NCI-H82 (cell line): ENCODE results near the gene CEBPA.

Source experiments
- DNase-seq: peaks from one replicate; lab custom pipeline; 2025; lab: John Stamatoyannopoulos, UW

CEBPA gene

DNA sequence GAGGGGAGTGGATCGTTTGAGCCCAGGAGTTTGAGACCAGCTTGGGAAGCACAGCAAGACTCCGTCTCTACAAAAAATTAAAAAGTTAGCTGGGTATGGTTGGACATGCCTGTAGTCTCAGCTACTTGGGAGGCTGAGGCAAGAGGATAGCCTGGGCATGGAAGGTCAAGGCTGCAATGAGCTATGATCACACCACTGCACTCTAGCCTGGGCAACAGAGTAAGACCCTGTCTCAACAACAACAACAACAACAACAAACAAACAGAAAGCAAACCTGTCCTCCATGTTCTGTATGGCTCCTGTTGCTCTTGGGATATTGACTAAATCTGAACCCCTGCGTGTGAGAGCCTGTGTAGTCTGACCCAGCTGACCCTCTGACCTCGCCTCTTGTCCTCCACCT is 14.9 kb downstream of the CEBPA start:
- no peak for DNase-seq

DNA sequence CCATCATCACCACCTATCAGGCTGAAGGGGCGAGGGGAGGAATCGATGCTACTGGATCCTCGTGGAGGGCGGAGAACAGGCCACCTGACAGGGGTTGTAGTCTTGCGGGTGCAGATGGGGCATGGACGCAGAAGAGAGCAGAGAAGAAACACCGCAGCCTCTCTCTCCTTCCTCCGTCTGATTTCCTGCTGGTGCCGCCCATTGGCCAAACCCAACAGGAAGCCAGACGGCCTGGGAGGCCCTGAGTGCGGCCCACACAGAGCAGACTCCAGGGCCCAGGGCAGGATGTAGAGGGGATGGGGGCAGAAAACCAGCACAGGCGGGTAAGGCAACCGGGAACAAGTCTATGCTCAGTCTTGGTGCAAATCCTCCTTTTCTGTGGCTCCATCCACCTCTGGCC is 15.4 kb downstream of the CEBPA start:
- no peak for DNase-seq

DNA sequence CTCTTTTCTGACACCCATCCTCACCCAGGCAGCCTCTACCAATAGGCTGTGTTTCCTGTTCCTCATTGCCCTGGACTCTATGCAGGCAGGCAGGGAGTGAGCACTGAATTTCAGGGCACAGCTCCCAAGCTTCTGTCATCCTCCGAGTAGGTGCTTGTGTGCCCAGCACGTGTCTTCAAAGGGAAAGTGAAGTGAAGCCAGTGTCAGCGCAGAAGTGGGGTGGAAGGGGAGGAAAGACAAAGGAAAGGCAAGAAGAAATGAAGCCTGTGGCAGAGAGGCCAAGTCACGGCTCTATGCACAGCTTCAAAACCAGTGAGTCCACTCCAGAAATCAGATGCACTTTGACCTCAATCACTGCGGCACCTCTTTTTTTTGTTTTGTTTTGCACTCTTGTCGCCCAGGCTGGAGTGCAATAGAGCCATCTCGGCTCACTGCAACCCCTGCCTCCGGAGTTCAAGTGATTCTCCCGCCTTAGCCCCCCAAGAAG is 16.9 kb downstream of the CEBPA start:
- no peak for DNase-seq

DNA sequence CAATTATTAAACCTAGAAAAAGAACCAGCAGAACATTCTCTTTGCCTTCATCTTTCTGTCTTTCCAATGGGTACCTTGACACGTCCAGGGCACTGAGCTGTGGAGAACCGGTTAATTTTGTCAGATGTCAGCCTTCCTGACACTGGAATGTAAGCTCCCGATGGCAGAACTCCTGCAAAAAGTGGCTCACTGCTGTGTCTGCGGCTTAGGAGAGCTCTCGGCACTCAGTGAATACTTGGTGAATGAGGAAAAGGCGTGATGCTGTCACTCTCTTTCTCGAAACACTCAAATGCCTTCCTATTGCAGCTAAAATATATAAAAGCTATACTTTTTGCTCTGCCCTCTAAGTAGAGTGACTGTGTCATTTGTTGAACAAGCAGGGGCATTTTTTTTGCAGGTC is 17.6 kb downstream of the CEBPA start:
- DNase-seq, result no peak

DNA sequence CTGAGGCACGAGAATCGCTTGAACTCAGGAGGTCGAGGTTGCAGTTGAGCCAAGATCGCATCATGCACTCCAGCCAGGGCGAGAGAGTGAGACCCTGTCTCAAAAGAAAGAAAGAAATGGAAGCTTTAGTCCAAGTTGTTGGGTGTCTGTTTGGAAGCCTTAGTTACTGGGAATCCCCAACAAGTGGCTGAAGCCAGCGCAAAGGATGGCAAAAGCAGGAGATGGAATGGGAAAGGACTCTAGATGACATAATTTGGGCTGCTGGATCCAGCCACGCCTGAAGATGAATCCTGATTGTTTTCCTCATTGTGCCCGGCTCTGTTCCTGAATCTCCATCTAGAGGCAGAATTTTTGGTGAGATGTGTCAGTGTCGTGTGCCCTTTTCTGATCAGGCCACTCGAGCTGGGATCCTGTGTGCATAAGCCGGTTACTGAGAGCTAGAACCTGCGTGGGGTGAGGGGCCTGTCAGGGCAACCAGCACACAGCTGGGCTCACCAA is 18.1 kb downstream of the CEBPA start:
- DNase-seq, result no peak

DNA sequence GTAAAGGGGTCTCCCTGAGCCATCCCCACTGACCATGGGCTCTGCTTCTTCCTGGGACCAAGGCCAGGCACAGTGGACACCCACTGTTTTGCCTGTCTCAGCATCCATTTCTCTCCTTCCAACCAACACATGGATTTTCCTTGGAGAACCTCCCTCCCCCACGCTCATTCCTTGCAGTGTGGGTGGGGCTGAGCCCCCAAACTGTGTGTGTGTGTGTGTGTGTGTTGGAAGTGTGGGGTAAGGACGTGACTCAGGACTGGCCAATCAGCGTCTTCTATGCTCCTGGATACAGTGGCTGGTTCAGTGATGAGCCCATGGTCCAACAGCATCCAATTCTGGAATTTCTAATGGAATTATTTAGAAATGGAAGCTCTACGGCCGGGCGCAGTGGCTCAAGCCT is 18.7 kb downstream of the CEBPA start:
- DNase-seq, result no peak

DNA sequence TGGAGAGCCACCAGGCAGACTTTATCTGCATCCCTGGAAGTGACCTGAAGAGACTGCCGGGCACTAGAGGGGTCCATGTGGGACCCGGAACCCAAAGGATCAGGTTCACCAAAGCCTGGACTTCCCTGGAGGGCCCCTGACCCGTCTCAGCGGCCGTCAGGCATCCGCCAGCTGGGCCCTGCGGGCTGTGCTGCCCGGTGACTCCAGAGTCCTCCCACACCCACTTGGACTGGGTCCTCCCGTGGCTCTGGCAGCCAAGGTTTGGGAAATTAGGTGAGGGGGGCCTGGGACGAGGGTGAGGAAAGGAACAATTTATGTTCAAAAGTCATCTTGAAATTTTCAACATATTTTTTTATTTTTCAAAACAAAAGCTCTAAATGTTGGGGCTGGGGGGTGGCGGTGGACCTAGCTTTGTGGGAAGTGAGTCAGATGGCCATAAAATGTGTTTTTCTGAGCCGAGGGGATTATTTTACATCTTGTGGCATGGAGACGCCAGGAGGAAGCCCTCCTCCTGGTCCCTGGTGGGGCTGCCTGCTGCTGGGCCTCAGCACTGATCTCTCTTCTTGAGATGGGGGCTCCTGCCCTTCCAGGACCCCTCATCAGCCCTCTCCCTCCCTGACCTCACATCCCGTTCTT is 20.2 kb downstream of the CEBPA start:
- no peak for DNase-seq

DNA sequence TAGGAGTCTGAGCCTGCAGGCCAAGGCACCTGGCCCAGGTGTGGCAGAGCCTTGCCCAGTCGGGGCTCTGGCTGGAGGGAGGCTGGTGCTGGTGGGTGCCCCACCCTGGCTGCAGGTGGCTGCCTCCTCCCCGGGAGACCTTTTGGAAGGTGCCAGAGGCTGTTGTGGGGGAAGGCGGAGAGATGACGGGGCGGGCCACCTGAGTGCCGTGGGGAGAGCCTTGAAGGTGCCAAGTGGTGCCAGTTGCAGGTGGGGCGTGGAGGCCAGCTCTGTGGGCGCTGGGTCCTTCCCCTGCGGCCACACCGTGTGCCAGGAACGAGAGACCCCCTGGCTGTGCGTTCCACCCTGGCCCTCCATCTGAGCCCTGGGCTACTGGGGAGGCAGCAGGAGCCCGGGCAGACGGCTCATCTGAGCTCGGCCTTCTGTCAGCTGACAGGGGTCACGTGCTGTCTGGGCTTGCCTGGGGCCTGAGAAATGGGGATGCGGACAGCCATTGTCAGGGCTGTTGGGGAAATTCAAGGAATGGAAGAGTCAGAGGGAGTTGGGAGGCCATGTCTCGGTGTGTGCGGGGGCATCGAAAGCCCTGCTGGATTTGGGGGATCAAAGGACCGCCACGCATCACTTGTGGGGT is 20.9 kb downstream of the CEBPA start:
- DNase-seq, result no peak

DNA sequence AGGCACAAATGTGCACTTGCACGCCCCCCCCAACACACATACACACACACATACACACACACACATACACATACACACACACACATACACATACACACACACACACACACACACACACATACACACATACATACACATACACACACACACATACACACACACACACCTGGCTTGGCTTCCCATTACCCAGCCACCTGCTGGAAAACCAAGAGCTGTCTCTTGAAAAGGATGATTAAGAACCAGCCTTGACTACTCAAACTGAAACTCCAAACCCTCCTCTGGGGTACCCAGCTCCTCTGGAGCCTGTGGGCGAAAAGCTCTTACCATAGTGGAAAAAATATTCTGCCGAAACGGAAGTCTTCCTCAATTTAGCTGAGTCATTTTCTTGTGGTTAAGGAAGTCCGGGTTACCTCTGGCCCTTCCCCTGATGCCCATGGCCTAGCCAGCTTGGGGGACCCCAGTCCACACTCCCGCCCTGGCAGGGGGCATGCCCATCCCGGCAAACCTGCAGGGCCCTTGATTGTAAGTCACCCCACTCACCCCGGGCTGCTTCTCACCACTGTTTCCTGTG is 21.9 kb downstream of the CEBPA start:
- no peak for DNase-seq

DNA sequence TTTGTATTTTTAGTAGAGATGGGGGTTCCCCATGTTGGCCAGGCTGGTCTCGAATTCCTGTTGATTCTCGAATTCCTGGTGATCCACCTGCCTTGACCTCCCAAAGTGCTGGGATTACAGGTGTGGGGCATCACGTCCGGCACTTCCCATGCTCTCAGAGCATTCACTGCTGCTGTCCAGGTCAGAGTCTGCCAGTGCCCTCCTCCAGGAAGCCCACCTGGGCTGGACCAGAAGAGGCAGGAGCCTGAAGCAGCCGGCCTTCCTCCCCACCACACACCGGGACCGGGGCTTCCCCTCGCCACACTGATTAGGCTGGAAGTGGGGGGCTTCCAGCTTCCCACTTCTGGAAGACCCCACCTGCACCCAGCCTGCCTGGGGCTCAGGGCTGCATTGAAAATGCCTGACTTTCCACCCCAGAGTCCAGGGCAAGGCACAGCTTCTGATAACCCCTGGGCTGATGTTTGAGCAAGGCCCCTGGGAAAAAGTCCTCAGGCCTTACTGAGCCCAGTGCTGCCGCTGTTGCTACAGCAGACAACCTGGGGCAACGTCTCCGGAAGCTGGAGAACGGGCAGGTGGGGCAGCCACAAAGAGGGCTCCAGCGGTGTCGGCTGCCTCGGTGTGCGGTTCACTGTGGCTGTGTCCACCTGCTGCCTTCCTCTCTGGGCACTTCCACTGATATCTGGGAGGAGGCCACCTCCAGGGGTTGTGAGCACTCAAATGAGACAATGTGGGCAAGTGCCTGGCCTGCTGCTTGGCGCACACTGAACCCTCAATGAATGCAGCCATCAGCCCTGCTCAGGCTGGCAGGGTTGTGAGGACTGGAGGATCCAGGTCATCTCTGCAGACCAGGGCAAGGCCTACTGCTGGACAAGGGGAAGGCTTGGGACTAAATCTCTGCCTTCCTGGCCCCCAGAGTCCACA is 22.6 kb downstream of the CEBPA start:
- no peak for DNase-seq

DNA sequence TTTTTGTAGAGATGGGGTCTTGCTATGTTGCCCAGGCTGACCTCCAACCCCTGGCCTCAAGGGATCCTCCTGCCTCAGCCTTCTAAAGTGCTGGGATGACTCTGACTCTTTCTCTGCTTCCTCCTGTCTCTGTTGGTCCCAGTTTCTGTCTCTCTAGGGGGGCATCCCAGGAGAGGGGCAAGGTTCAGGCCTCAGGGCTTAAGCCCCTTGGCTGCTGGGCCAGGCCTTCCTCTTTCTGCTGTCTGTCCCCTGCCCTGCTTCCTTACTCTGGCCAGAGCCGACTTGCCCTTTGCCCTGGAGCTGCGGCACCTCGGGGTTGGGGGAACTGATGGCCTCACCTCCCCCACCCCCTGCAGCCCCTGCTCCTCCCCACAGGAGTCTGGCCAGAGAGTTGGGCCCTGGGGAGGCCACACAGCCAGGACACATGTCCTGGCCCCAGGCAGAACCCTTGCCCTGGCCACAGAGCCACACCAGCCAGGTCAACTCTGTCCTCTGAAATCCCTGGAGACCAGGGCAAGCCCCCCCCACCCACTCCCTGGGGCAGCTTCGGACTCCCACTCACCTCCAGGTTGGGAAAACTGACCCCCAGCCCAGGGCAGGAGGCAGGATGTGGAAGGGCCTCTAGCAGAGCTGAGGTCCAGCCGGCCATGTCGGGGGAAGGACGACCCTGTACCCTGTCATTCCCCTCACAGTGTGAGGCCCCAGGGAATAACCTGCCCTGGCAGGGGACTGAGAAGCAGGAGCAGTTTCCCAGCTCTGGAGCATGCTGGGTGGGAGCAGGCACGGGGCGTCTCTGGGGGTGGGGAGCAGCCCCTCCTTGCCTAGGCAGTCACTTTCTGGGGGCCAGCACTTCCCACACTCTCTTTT is 23.7 kb downstream of the CEBPA start:
- DNase-seq, result no peak

DNA sequence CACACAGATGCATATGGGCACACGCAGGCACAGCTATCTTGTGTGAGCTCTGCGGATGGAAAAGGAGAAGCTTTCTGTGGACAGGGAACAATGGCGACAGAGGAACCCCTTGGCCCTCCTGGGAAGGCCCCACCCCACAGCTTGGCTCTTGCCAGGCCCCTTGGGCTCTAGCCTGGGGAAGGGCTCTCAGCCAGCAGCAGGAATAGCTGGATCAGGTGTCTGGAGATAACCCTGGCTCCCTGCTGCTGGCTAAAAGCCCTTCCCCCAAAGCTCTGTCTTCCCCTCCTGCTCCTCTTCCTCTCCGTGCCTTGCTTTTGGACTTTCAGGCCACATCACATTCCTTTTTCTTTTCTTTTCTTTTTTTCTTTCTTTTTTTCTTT is 24.3 kb downstream of the CEBPA start:
- DNase-seq, result no peak

DNA sequence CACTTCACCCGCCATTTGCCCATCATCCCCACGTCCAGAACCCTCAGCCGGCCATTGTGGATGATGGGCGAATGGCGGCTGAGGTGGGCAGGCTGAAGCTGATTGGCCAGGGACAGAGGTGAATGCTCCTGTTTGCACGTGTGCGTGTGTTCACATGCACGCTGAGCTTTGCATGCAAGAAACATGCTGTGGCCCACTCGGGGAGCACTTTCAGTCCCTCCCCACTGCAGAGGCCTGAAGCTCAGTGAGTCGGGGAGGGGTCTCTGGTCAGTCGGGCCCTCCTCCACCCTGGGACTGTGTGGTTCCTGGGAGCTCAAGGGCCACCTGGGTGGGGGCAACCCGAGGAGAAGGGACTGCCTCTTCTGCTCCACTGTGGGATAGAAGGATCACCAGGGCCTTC is 24.9 kb downstream of the CEBPA start:
- DNase-seq, result no peak

DNA sequence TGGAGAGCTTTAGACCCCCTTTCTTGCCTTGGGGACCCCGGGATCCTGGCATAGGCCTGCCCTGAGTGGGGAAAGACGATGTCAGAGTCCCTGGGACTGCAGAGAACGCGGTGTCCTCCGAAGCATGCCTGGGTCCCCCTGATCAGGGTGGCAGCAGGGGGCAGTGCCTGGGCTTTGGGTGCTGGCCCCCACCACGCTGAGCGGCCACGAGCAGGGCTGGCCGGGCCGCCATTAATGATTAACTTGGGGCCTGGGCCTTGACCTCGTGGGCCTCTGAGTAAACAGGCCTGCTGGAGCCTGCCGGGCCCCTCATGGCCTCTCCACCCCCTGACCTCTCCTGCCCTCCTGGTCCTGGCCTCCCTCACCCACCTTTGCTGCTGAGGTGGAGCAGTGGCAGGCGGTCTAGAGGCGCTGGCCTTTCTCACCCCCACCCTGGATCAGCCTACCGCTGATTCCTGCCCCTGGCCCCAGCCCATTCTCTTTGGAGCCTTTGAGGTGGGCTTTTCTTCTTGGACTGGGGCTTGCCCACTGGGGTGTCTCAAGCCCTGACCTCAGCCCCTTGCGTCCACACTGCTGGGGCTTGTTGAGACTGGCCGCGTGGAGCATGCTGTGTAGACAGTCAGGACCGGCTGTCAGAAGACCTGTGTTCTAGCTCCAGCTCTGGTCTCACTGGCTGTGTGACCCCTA is 26.3 kb downstream of the CEBPA start:
- DNase-seq, result no peak

DNA sequence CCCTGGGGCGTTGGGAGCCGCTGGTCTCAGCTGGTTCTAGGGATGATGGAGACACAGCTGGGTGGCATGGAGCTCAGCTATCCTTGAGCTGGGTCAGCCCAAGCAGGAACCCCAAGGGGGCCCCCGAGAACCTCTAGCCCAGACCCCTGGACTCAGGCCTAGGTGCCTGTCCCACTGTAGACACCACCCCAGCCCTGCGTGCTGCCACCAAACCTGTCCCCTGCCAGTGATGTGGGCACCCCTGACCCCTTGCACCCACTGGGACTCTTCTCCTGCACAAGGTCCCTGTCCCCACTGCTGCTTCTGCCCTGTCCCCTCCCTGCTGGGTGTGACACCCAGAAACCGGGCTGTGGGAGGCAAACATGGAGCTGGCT is 26.8 kb downstream of the CEBPA start:
- no peak for DNase-seq

DNA sequence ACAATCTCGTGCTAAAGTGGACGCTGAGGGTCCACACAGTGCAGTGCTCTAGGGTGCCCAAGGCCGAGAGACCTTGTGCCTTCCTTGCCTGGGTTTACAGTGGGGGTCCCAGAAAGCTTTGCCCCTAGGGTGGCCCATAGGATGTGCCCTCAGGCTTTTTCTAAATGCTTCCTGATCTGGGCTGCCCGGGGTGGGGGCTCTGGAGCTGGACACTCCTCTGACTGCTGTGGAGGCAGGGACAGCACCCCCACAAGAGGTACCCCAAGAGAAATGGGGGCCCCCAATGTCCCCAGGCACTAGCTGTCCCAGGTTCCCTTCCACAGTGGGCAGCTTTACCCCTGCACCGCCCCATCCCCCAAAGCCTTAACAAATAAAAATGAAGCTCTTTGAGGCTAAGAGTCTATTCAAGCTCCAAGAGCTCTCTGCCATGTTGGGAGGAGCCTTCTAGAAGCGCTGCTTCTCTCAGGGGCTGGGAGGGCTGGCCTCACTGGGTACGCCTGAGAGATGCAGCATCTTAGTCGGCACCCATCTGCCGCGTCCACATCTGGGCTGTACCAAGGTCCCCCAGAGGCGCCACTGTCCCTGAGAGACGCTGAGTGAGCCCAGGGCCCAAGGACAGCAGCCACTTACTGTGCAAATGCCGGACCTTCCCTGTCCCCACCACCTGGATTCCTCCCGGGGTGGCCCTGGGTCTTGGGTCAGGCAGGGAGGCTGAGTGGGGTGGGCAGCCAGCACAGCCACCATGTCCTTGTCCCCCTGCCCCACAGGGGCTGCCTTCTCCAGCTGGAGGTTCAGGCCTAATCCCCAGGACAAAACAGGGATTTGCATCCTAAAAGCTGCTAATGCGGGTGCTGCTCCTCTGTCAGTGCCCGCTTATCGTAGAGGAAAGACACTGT is 27.4 kb downstream of the CEBPA start:
- DNase-seq, result peak; percentile 25

DNA sequence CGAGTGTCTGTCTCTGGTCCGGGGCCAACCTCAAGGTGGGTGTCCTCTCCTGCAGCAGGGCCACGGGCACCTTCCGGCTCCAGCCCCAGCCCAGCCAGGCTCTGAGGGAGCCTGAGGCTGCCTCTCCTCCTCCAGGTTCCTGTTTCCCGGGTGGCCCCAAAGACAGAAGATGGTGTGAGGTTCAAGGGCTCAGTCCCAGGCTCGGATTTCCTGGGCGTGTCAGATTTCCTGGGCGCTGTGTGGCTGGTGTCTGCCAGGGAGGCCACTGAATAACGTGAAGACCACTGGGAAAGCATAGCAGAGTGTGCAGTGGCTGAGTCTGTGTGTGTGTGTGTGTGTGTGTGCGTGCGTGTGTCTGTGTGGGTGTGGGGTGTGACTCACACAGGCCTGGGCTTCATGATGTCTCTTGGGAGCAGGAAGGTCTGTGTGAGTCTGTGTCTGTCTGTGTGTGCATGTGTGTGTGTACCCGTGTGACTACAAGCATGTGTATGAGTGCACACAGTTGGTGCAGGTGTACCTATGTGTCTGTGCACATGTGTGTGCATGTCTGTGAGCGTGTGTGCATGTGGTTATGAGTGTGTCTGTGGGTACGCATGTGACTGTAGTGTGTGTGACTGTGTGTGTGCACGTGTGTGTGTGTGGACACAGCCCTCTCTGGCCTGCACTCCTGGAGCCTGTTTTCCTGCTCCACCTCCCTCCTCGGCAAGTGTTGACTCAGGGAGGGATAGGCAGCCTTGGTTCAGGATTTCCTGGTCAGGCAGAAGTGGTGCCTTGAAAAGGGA is 28.3 kb downstream of the CEBPA start:
- no peak for DNase-seq

DNA sequence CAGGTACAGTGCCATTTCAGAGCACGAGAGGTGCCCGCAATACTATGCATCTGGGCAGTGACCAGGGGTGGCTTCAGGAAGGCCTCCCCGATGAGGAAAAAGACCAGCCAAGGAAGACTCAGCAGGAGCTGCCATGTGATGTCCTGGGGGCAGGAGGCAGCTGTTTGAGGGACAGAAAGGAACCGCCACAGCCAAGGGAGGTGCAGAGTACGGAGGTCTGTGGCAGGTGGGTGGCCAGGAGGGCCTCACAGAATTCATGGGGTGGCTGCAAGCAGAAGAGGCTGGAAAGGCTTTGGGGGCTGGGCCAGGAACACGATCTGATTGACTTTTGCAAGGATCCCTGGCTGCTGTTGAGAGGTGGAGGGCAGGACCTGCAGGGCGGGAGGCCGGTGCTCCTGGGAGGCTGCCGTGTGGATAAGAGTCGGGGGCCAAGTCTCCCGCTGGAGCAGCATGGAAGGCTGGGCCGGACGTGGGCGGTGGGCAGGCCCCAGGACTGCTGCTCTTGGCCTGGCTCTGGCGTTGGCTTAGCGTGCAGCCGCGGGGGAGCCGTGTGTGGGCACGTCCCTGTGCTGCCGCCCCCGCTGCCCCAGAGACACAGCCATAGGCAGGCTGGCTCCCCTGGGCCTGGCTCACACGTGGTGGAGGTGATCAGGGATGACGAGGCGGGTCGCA is 29.1 kb downstream of the CEBPA start:
- no peak for DNase-seq
